HepG2 (cell line): ENCODE results near the gene DTNA. TPM values are rescaled to one million over a fixed set of nuclear protein-coding genes. Genes with fewer than 3 reads are reported as not detected.

Experiments
- ATM ChIP-seq: fragments of 450-650 bp; IDR thresholded peaks from 2 replicates; pipeline ENCODE4 v1.7.1; 2017; ENCODE audit warnings: mild to moderate bottlenecking, borderline replicate concordance
- CHD4 ChIP-seq: fragments of 200-600 bp; sonication (generic); IDR thresholded peaks from 2 replicates; pipeline ENCODE4 v1.7.0; 2017; ENCODE audit warnings: mild to moderate bottlenecking, low read length, borderline replicate concordance
- EEA1 ChIP-seq: sonication (generic); formaldehyde crosslinking; IDR thresholded peaks from 2 replicates; pipeline ENCODE4 v1.5.1; 2020; ENCODE audit warnings: mild to moderate bottlenecking, missing genetic modification reagents, borderline replicate concordance
- FOSL1 ChIP-seq: sonication (generic); formaldehyde crosslinking; IDR thresholded peaks from 2 replicates; pipeline ENCODE4 v1.9.0; 2021; ENCODE audit warnings: missing genetic modification reagents, borderline replicate concordance
- ISX ChIP-seq: sonication (generic); formaldehyde crosslinking; conservative IDR thresholded peaks from 2 replicates; pipeline ENCODE4 v1.5.0; 2020; ENCODE audit warnings: missing genetic modification reagents
- KAT2B ChIP-seq: fragments of 150-350 bp; IDR thresholded peaks from 2 replicates; pipeline ENCODE4 v1.6.1; 2014; ENCODE audit warnings: low read depth, low read length, borderline replicate concordance
- NAIF1 ChIP-seq: sonication (generic); formaldehyde crosslinking; IDR thresholded peaks from 2 replicates; pipeline ENCODE4 v1.5.0; 2020; ENCODE audit warnings: mild to moderate bottlenecking, missing genetic modification reagents, borderline replicate concordance
- NFE2L1 ChIP-seq: sonication (generic); formaldehyde crosslinking; IDR thresholded peaks from 2 replicates; pipeline ENCODE4 v1.4.0; 2020; ENCODE audit warnings: missing genetic modification reagents, mild to moderate bottlenecking, borderline replicate concordance
- NR2C2 ChIP-seq: sonication (generic); formaldehyde crosslinking; IDR thresholded peaks from 2 replicates; pipeline ENCODE4 v1.4.0; 2020; ENCODE audit warnings: missing genetic modification reagents, mild to moderate bottlenecking, moderate library complexity, borderline replicate concordance
- NR3C1 ChIP-seq: sonication (generic); formaldehyde crosslinking; IDR thresholded peaks from 2 replicates; pipeline ENCODE4 v1.4.0; 2020; ENCODE audit warnings: missing genetic modification reagents
- POGZ ChIP-seq: sonication (generic); formaldehyde crosslinking; IDR thresholded peaks from 2 replicates; pipeline ENCODE4 v1.4.0; 2020; ENCODE audit warnings: mild to moderate bottlenecking, missing genetic modification reagents
- SMC3 ChIP-seq: IDR thresholded peaks from 2 replicates; pipeline ENCODE4 v1.6.1; 2011; ENCODE audit warnings: low read length, improper control_type of control experiment
- U2AF2 ChIP-seq: fragments of 200-400 bp; formaldehyde crosslinking; IDR thresholded peaks from 2 replicates; pipeline ENCODE4 v1.6.1; 2017; ENCODE audit warnings: low read depth, mild to moderate bottlenecking, low read length
- ZBTB38 ChIP-seq: sonication (generic); formaldehyde crosslinking; IDR thresholded peaks from 2 replicates; pipeline ENCODE4 v1.5.1; 2020; ENCODE audit warnings: mild to moderate bottlenecking, missing genetic modification reagents
- ZNF468 ChIP-seq: sonication (generic); formaldehyde crosslinking; IDR thresholded peaks from 2 replicates; pipeline ENCODE4 v1.8.0; 2022; ENCODE audit warnings: mild to moderate bottlenecking, moderate library complexity, missing genetic modification reagents
- ZNF564 ChIP-seq: sonication (generic); formaldehyde crosslinking; IDR thresholded peaks from 2 replicates; pipeline ENCODE4 v1.8.1; 2023; ENCODE audit warnings: mild to moderate bottlenecking, missing genetic modification reagents
- ZNF674 ChIP-seq: sonication (generic); formaldehyde crosslinking; IDR thresholded peaks from 2 replicates; pipeline ENCODE4 v1.5.0; 2020; ENCODE audit warnings: low read depth, mild to moderate bottlenecking, missing genetic modification reagents
- ZNF775 ChIP-seq: sonication (generic); formaldehyde crosslinking; IDR thresholded peaks from 2 replicates; pipeline ENCODE4 v1.4.0; 2020; ENCODE audit warnings: missing genetic modification reagents, mild to moderate bottlenecking, moderate library complexity, borderline replicate concordance
- ZNF788 ChIP-seq: sonication (generic); formaldehyde crosslinking; IDR thresholded peaks from 2 replicates; pipeline ENCODE4 v1.5.0; 2020; ENCODE audit warnings: mild to moderate bottlenecking, missing genetic modification reagents, borderline replicate concordance
- ZSCAN31 ChIP-seq: sonication (generic); formaldehyde crosslinking; IDR thresholded peaks from 2 replicates; pipeline ENCODE4 v1.5.0; 2020; ENCODE audit warnings: low read depth, mild to moderate bottlenecking, missing genetic modification reagents
- polyA plus RNA-seq, 8 experiments: library from polyadenylated mRNA; depleted of rRNA in 3 of 8; stranded (reverse) in 7 of 8; unstranded in 1 of 8; fragments of >200 nt; fragmentation: Illumina TruSeq in 4 of 8; extraction: Trizol in 4 of 8; gene quantifications; 2 replicates each; pipeline versions ENCODE4 v1.2.1 to v1.2.3, GENCODE V29; 2011 to 2016; ENCODE audit warnings: low read depth in 4 of 8, missing spikeins in 1 of 8, mixed read lengths in 1 of 8; ENCODE audit not compliant: insufficient read depth in 1 of 8
- total RNA-seq, 5 experiments: library from RNA; depleted of rRNA; stranded (reverse); fragments of >200 nt; fragmentation: Illumina TruSeq; extraction: Trizol; gene quantifications; 2 replicates each; pipeline ENCODE4 v1.2.3, GENCODE V29; 2016; ENCODE audit warnings: low read depth in 1 of 5
- TF ChIP-seq, protein P1 (sequence below): sonication (generic); formaldehyde crosslinking; IDR thresholded peaks from 2 replicates; pipeline ENCODE4 v1.5.0; 2020; ENCODE audit warnings: mild to moderate bottlenecking, missing genetic modification reagents
- TF ChIP-seq, protein P2 (sequence below): sonication (generic); formaldehyde crosslinking; IDR thresholded peaks from 2 replicates; pipeline ENCODE4 v1.5.1; 2020; ENCODE audit warnings: mild to moderate bottlenecking, moderate library complexity, missing genetic modification reagents
- TF ChIP-seq, protein P3 (sequence below): sonication (generic); formaldehyde crosslinking; IDR thresholded peaks from 2 replicates; pipeline ENCODE4 v1.5.0; 2020; ENCODE audit warnings: missing genetic modification reagents
- TF ChIP-seq, protein P4 (sequence below): sonication (generic); formaldehyde crosslinking; IDR thresholded peaks from 2 replicates; pipeline ENCODE4 v1.8.0; 2022; ENCODE audit warnings: missing genetic modification reagents, mild to moderate bottlenecking, moderate library complexity, borderline replicate concordance

DTNA gene
- total and polyA plus RNA-seq, 2 of the 13 experiments (the other 11 are each of a cell fraction or from before 2014, with no cell fraction given) = 8.5 to 29.0 TPM

DNA sequence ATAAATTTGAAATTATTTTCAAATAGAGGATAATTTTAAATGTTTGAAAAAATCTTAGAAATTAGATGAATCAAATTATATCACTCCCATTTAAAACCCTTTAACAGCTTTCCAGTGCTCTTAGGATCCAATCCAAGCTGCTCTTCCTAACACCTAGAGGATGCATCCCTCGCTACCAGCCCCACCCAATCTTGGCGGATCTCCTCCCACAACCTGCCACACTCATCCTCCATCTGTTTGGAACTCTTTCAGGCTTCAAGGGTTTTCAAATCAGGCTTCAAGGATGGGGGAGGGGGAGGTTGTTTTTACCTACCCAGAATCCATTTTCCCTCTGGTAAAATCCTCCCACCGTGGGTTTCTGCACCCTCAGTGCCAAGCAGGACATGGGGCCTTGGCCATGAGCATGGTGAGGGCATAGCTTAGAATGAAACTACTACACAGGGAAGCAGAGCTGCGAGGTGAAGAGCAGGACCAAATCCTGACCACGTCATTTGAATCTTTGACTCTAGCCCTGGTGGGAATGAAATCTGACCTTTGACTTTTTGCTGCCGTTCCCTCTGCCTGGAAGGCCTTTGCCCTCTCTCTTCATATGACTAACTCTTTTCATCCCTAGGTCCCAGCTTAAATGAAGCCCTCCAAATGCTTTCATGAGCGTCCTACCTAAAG, 218.1 kb downstream of the DTNA start (continued):
- TF ChIP-seq, protein P1, sequence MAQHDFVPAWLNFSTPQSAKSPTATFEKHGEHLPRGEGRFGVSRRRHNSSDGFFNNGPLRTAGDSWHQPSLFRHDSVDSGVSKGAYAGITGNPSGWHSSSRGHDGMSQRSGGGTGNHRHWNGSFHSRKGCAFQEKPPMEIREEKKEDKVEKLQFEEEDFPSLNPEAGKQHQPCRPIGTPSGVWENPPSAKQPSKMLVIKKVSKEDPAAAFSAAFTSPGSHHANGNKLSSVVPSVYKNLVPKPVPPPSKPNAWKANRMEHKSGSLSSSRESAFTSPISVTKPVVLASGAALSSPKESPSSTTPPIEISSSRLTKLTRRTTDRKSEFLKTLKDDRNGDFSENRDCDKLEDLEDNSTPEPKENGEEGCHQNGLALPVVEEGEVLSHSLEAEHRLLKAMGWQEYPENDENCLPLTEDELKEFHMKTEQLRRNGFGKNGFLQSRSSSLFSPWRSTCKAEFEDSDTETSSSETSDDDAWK = no peak
- TF ChIP-seq ZNF468 (CRISPR knock-in tag) (no peak), FOSL1 (peak; percentile 63; the same call in 1 of the 2 replicates), SMC3 (peak; percentile 31; the same call in 1 of the 2 replicates), NR2C2 (peak; percentile 93), ZNF788 (CRISPR knock-in tag) (peak; percentile 60; the same call in 1 of the 2 replicates), ZSCAN31 (CRISPR knock-in tag) (no peak), POGZ (CRISPR knock-in tag) (peak; percentile 83), EEA1 (CRISPR knock-in tag) (no peak), NR3C1 (CRISPR knock-in tag) (no peak), CHD4 (no peak), NFE2L1 (no peak), KAT2B (no peak), ATM (no peak), NAIF1 (CRISPR knock-in tag) (0 out of 2 replicates have a peak, but pooled peaks have one; percentile 25), ISX (no peak), ZNF564 (CRISPR knock-in tag) (no peak), U2AF2 (no peak), ZNF775 (CRISPR knock-in tag) (no peak), ZBTB38 (CRISPR knock-in tag) (0 out of 2 replicates have a peak, but pooled peaks have one; percentile 36), ZNF674 (CRISPR knock-in tag) (no peak)
- TF ChIP-seq, protein P2, sequence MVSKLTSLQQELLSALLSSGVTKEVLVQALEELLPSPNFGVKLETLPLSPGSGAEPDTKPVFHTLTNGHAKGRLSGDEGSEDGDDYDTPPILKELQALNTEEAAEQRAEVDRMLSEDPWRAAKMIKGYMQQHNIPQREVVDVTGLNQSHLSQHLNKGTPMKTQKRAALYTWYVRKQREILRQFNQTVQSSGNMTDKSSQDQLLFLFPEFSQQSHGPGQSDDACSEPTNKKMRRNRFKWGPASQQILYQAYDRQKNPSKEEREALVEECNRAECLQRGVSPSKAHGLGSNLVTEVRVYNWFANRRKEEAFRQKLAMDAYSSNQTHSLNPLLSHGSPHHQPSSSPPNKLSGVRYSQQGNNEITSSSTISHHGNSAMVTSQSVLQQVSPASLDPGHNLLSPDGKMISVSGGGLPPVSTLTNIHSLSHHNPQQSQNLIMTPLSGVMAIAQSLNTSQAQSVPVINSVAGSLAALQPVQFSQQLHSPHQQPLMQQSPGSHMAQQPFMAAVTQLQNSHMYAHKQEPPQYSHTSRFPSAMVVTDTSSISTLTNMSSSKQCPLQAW (CRISPR knock-in tag) = no peak
- TF ChIP-seq, protein P3, sequence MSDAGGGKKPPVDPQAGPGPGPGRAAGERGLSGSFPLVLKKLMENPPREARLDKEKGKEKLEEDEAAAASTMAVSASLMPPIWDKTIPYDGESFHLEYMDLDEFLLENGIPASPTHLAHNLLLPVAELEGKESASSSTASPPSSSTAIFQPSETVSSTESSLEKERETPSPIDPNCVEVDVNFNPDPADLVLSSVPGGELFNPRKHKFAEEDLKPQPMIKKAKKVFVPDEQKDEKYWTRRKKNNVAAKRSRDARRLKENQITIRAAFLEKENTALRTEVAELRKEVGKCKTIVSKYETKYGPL (CRISPR knock-in tag) = no peak
- TF ChIP-seq, protein P4, sequence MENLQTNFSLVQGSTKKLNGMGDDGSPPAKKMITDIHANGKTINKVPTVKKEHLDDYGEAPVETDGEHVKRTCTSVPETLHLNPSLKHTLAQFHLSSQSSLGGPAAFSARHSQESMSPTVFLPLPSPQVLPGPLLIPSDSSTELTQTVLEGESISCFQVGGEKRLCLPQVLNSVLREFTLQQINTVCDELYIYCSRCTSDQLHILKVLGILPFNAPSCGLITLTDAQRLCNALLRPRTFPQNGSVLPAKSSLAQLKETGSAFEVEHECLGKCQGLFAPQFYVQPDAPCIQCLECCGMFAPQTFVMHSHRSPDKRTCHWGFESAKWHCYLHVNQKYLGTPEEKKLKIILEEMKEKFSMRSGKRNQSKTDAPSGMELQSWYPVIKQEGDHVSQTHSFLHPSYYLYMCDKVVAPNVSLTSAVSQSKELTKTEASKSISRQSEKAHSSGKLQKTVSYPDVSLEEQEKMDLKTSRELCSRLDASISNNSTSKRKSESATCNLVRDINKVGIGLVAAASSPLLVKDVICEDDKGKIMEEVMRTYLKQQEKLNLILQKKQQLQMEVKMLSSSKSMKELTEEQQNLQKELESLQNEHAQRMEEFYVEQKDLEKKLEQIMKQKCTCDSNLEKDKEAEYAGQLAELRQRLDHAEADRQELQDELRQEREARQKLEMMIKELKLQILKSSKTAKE = no peak
